Caco-2 (cell line): ENCODE measurements around the gene GPC6. TPM values are rescaled to one million over a fixed set of nuclear protein-coding genes. Genes with fewer than 3 reads are reported as not detected.
"Not testable (repeated sequence)": the region's sequence is repeated elsewhere in the genome, so short reads cannot be mapped to it uniquely, and the experiment has no call there.

Experiments
- BruUV-seq: library from RNA; stranded (reverse); fragments of 400-500 nt; replicated peaks from 2 replicates; lab custom pipeline; 2021; lab: Mats Ljungman, UMichigan
- CTCF ChIA-PET: fragments of 300-600 bp; sonication (Branson Sonifier 250); formaldehyde crosslinking; loops from one replicate; lab custom pipeline; 2022; ENCODE audit warnings: antibody characterized with exemption; lab: Charles Lee
- POLR2A ChIA-PET: fragments of 300-600 bp; sonication (Branson Sonifier 250); formaldehyde crosslinking; loops from one replicate; lab custom pipeline; 2022; ENCODE audit warnings: antibody characterized with exemption; lab: Charles Lee
- DNase-seq, 2 experiments: peaks; one replicate each; pipeline versions ENCODE4 v3.0.0 to v3.0.0-alpha.2; 2020 to 2022
- H3K27me3 ChIP-seq: replicated peaks from 2 replicates; pipeline ENCODE4 v1.6.0; 2011; ENCODE audit warnings: low read length; ENCODE audit not compliant: control insufficient read depth, insufficient read depth
- H3K36me3 ChIP-seq: 2 replicates; pipeline ENCODE4 v1.5.1; 2011; ENCODE audit warnings: low read length; ENCODE audit not compliant: control insufficient read depth, insufficient read depth
- H3K4me1 ChIP-seq: fragments of 250-450 bp; sonication (Bioruptor Pico); 2 replicates; pipeline ENCODE4 v1.5.1; 2020; ENCODE audit warnings: mild to moderate bottlenecking
- H3K4me3 ChIP-seq: 2 replicates; pipeline ENCODE4 v1.5.1; 2011; ENCODE audit warnings: low read depth, mild to moderate bottlenecking, control low read depth, low read length
- H3K9me3 ChIP-seq: fragments of 250-450 bp; sonication (Bioruptor Pico); 2 replicates; pipeline ENCODE4 v1.5.1; 2020; ENCODE audit warnings: mild to moderate bottlenecking, moderate library complexity
- H3K27ac Mint-ChIP-seq: one replicate; pipeline ENCODE4 v1.8.0; 2022; ENCODE audit warnings: mixed read lengths; ENCODE audit not compliant: unreplicated experiment
- H3K27me3 Mint-ChIP-seq: one replicate; pipeline ENCODE4 v1.8.0; 2022; ENCODE audit warnings: mixed read lengths; ENCODE audit not compliant: insufficient read depth, unreplicated experiment
- H3K36me3 Mint-ChIP-seq: one replicate; pipeline ENCODE4 v1.8.0; 2022; ENCODE audit warnings: mild to moderate bottlenecking, mixed read lengths; ENCODE audit not compliant: insufficient read depth, unreplicated experiment
- H3K4me1 Mint-ChIP-seq: one replicate; pipeline ENCODE4 v1.8.0; 2022; ENCODE audit warnings: low read depth, mixed read lengths; ENCODE audit not compliant: unreplicated experiment
- H3K4me3 Mint-ChIP-seq: one replicate; pipeline ENCODE4 v1.8.0; 2022; ENCODE audit warnings: mild to moderate bottlenecking, moderate library complexity, mixed read lengths; ENCODE audit not compliant: unreplicated experiment
- H3K9me3 Mint-ChIP-seq: one replicate; pipeline ENCODE4 v1.8.0; 2022; ENCODE audit warnings: mixed read lengths; ENCODE audit not compliant: unreplicated experiment
- intact Hi-C: fragments of 100-400 bp; cut with micrococcal nuclease; formaldehyde crosslinking; loops from one replicate; pipeline ENCODE4 v1.10.0; 2022; ENCODE audit not compliant: unreplicated experiment
- total RNA-seq: library from RNA; stranded (reverse); gene quantifications from 2 replicates; pipeline ENCODE4 v1.2.3, GENCODE V29; 2022
- TF ChIP-seq, protein P1 (sequence below), 2 experiments: fragments of 200-600 bp in 1 of 2; IDR thresholded peaks; 1 replicate in 1 of 2; 2 replicates in 1 of 2; pipeline versions ENCODE4 v1.5.1 to v1.8.0; 2011 to 2022; ENCODE audit warnings: antibody characterized with exemption in 1 of 2, control low read depth in 1 of 2, inconsistent platforms in 1 of 2, low read depth in 1 of 2, low read length in 1 of 2, mild to moderate bottlenecking in 1 of 2, moderate library complexity in 1 of 2; ENCODE audit not compliant: insufficient read depth in 1 of 2, severe bottlenecking in 1 of 2, unreplicated experiment in 1 of 2

GPC6 gene
- total RNA-seq, 1 experiment from 2014 or later = 0.16 TPM

DNA sequence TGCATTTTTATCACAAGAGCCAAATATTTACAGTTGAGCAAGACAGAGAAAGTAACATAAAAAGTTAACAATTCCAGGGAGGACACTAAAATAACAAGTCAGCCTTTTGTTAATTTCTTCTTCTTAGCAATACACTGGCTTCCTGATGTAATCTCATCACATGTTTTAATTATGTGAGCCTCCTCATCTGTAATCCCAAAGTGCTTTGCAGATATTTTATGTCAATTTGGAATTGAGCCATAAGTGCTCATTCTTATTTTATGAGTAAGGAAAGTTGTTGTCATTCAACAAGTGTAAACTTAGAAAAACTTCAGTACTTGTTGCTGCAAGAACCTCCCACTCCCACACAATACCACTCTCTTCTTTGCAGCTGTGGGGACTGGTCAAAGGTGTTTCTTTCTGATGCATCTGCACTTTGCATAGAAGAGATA is 223.6 kb downstream of the GPC6 start:
- Mint-ChIP-seq H3K27ac (no peak overlapping the region), H3K4me1 (no peaks in the 10 kb centered on the region), H3K36me3 (no peaks in the 10 kb centered on the region), H3K9me3 (no peaks in the 10 kb centered on the region), H3K27me3 (no peaks in the 10 kb centered on the region), H3K4me3 (no peak overlapping the region)
- intact Hi-C loops = no loop called here
- no peak overlapping the region for H3K4me3 ChIP-seq
- ChIA-PET CTCF (no interaction called here), POLR2A (no interaction called here)
- no TSS peak for BruUV-seq
- no peak for DNase-seq
- TF ChIP-seq, protein P1, sequence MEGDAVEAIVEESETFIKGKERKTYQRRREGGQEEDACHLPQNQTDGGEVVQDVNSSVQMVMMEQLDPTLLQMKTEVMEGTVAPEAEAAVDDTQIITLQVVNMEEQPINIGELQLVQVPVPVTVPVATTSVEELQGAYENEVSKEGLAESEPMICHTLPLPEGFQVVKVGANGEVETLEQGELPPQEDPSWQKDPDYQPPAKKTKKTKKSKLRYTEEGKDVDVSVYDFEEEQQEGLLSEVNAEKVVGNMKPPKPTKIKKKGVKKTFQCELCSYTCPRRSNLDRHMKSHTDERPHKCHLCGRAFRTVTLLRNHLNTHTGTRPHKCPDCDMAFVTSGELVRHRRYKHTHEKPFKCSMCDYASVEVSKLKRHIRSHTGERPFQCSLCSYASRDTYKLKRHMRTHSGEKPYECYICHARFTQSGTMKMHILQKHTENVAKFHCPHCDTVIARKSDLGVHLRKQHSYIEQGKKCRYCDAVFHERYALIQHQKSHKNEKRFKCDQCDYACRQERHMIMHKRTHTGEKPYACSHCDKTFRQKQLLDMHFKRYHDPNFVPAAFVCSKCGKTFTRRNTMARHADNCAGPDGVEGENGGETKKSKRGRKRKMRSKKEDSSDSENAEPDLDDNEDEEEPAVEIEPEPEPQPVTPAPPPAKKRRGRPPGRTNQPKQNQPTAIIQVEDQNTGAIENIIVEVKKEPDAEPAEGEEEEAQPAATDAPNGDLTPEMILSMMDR (IDR thresholded peaks at IDR 0.05; ENCODE audit: insufficient read depth in 1 of 2, low read depth in 1 of 2, low read length in 1 of 2, severe bottlenecking in 1 of 2, unreplicated experiment in 1 of 2) = no peak
- H3K36me3 ChIP-seq = no peaks in the 10 kb centered on the region
- no peaks in the 10 kb centered on the region for H3K27me3 ChIP-seq
- no peaks in the 10 kb centered on the region for H3K4me1 ChIP-seq
- no peaks in the 10 kb centered on the region for H3K9me3 ChIP-seq

DNA sequence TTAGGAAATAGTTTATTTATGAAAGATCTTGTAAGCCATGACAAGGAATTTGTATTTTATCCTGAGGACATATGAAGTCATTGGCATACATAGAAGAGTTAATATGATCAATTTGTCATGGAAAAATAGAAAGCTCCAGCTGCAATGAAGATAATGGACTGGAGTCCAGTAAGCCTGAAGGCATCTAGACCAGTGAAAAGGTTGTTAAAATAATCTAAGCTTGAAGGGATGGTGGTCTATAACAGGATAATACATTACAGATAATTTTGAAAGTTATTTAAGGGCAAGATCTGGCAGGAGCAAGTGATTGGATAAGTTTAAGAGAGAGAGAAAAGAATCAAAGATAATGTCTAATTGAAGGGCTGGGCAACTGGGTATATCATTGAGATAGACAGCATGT is 224.2 kb downstream of the GPC6 start:
- no peak for DNase-seq
- no peaks in the 10 kb centered on the region for H3K36me3 ChIP-seq
- no peaks in the 10 kb centered on the region for H3K9me3 ChIP-seq
- intact Hi-C loops = no loop called here
- Mint-ChIP-seq H3K27me3 (no peaks in the 10 kb centered on the region), H3K4me1 (no peaks in the 10 kb centered on the region), H3K4me3 (no peak overlapping the region), H3K9me3 (no peaks in the 10 kb centered on the region), H3K36me3 (no peaks in the 10 kb centered on the region), H3K27ac (no peak overlapping the region)
- ChIA-PET CTCF (no interaction called here), POLR2A (no interaction called here)
- TF ChIP-seq, protein P1 (IDR thresholded peaks at IDR 0.05; ENCODE audit: insufficient read depth in 1 of 2, low read depth in 1 of 2, low read length in 1 of 2, severe bottlenecking in 1 of 2, unreplicated experiment in 1 of 2) = no peak
- no peaks in the 10 kb centered on the region for H3K27me3 ChIP-seq
- no peaks in the 10 kb centered on the region for H3K4me1 ChIP-seq
- BruUV-seq = no TSS peak
- no peak overlapping the region for H3K4me3 ChIP-seq

DNA sequence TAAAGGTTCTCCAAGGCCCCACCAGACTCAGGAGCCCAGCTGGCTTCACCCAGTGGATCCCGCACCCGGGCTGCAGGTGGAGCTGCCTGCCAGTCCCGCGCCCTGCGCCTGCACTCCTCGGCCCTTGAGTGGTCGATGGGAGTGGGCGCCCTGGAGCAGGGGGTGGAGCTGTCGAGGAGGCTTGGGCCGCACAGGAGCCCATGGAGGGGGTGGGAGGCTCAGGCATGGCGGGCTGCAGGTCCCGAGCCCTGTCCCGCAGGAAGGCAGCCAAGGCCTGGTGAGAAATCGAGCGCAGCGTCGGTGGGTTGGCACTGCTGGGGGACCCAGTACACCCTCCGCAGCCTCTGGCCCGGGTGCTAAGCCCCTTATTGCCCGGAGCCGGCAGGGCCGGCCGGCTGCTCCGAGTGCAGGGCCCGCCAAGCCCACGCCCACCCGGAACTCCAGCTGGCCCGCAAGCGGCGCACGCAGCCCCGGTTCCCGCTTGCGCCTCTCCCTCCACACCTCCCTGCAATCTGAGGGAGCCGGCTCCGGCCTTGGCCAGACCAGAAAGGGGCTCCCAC is 228.1 kb downstream of the GPC6 start:
- H3K4me3 Mint-ChIP-seq, intact Hi-C loops, H3K27me3 Mint-ChIP-seq: not testable (repeated sequence)

More for the DNA sequence above, 228.1 kb downstream of the GPC6 start:
- H3K4me3 ChIP-seq, DNase-seq, H3K36me3 Mint-ChIP-seq, H3K36me3 ChIP-seq, BruUV-seq, H3K27ac Mint-ChIP-seq, H3K9me3 Mint-ChIP-seq, H3K9me3 ChIP-seq, H3K4me1 Mint-ChIP-seq, H3K27me3 ChIP-seq, H3K4me1 ChIP-seq, CTCF ChIA-PET: not testable (repeated sequence)
- POLR2A ChIA-PET = interaction anchor here (0.6 kb wide), 1 partner anchor 19 kb away, joined by 5 read pairs; no protein-coding TSS in a partner anchor
